Measurements from ENCODE around the gene MYBPHL. TPM values are rescaled to one million over a fixed set of nuclear protein-coding genes. Genes with fewer than 3 reads are reported as not detected.

Gene MYBPHL
- total RNA-seq, 4 donors from 2014 or later = not detected

GRCh38 chr1:109242387-109242786 lies 64.4 kb downstream of the MYBPHL start:
- intact Hi-C loops (cut with DNase I; ENCODE audit: low total_unique reads) = no loop called here
- no peak overlapping the region for H3K4me3 ChIP-seq (ENCODE audit: low read depth, poor library complexity, severe bottlenecking)
- WGBS, 2 donors = 58 to 61% methylated on average over 7 of the region's 7 CpGs
- DNase-seq (ENCODE audit: low spot score in 2 of 2) = peak in 1 of 2 donors; percentile 81
- TF ChIP-seq CTCF (IDR thresholded peaks at IDR 0.05) = no peak
- no peak for TF ChIP-seq POLR2A (IDR thresholded peaks at IDR 0.05)

Other genes starting within 250 kb of the MYBPHL start
- gene TAF13, start 231.0 kb downstream of the MYBPHL start, total RNA-seq = 10 to 100 TPM; 22.2 to 28.9 (median 23.9) TPM
- gene TMEM167B, start 216.2 kb downstream of the MYBPHL start, total RNA-seq = 10 to 100 TPM; 24.8 to 52.3 (median 34.3) TPM
- gene ELAPOR1, start 192.9 kb downstream of the MYBPHL start, total RNA-seq = 10 to 100 TPM; 16.4 to 60.0 (median 33.9) TPM
- gene SARS1, start 93.1 kb downstream of the MYBPHL start, total RNA-seq = 100 to 1,000 TPM; 154 to 172 (median 165) TPM
- 100 to 1,000 TPM in 2 of 4 donors, 10 to 100 TPM in 2; 86.4 to 109 (median 102) TPM for gene CELSR2, start 57.5 kb downstream of the MYBPHL start, total RNA-seq
- gene PSRC1, start 23.9 kb downstream of the MYBPHL start, total RNA-seq = 1 to 10 TPM; 2.8 to 6.9 (median 5.3) TPM
- 10 to 100 TPM; 29.8 to 53.1 (median 39.5) TPM for gene SORT1, start 90.9 kb upstream of the MYBPHL start, total RNA-seq
- 10 to 100 TPM; 24.6 to 46.6 (median 30.2) TPM for gene PSMA5, start 119.4 kb upstream of the MYBPHL start, total RNA-seq
- gene SYPL2, start 159.5 kb upstream of the MYBPHL start, total RNA-seq = 1 to 10 TPM in 1 of 4 donors, under 1 TPM in 2, not detected in 1; 0.27 to 1.8 (median 0.38) TPM
- gene ATXN7L2, start 176.9 kb upstream of the MYBPHL start, total RNA-seq = 1 to 10 TPM; 4.3 to 7.8 (median 4.8) TPM
- 10 to 100 TPM; 11.3 to 22.7 (median 17.8) TPM for gene CYB561D1, start 187.1 kb upstream of the MYBPHL start, total RNA-seq
- 1 to 10 TPM; 3.9 to 7.9 (median 5.4) TPM for gene AMIGO1, start 202.7 kb upstream of the MYBPHL start, total RNA-seq
- 1 to 10 TPM in 1 of 4 donors, not detected in 3; 1.0 TPM for gene GPR61, start 232.9 kb upstream of the MYBPHL start, total RNA-seq
- 10 to 100 TPM in 3 of 4 donors, 1 to 10 TPM in 1; 8.5 to 13.2 (median 10.7) TPM for gene GNAI3, start 241.6 kb upstream of the MYBPHL start, total RNA-seq